HCT116 (cell line): ENCODE data around the gene MTG1.

ENCODE experiments used
- POLR2A ChIP-seq: IDR thresholded peaks from 2 replicates; pipeline ENCODE4 v1.7.0; 2011; ENCODE audit warnings: borderline replicate concordance; ENCODE audit not compliant: insufficient read depth, insufficient read length; ENCODE audit errors: extremely low read depth
- POLR2AphosphoS5 ChIP-seq: IDR thresholded peaks from 2 replicates; pipeline ENCODE4 v1.6.1; 2011; ENCODE audit warnings: mild to moderate bottlenecking, low read depth, low read length, moderate library complexity

DNA sequence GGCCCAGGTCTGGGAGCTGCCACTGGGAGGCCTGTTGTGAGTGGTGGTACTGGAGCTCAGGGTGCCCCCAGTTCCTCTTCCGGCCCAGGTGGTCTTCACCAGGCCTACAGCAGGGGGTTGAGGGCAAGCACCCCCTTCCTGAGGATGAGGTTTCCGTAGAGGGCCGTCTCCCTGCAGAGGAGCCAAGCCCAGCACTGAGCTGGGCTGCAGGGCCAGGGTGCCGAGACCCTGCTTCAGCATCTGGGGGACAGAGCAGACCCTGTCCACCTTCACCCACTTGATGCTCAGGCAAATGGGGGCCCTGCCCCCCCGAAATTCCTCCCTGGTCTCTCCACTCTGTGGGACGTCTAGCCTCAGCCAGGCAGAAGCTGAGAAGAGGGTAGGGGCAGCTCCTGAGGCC lies 38.7 kb upstream of the MTG1 start:
- TF ChIP-seq POLR2A (no peak), POLR2AphosphoS5 (no peak)
